ENCODE measurements around the gene PPOX. TPM values are rescaled to one million over a fixed set of nuclear protein-coding genes. Genes with fewer than 3 reads are reported as not detected.

PPOX gene
- total RNA-seq, 4 donors from 2014 or later: 16.7 to 46.5 (median 24.8) TPM

DNA sequence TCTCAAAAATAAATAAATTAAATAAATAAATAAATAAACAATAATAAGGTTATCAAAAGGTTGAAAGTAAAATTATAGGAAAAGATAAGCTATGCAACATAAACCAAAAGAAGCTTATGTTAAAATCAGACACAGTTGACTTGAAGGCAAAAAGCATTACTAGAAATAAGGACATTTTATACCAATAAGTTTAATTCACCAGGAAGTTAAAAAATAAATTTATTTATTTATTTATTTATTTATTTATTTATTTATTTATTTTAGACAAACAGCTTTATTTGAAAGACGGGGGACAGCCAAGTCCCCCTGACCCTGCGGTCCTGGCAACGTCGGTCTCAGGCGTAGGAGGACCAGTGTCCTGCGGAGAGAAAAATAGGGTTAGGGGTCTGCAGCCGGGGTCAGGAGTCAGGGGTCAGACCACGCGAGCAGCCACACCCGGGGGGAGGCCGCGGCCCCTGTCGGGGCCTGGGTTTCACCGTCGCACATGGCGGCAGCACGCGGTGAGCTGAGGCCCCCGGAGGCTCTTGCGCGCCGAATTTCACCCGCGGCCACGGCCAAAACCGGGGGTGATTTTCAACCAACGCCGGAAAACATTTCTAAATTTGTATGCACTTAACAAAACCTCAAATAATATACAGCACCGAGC is 25.3 kb upstream of the PPOX start:
- intact Hi-C loops (cut with DNase I; ENCODE audit: low total_unique reads): no loop called here
- no peak for DNase-seq (ENCODE audit: low spot score in 2 of 2)
- H3K4me3 ChIP-seq (ENCODE audit: low read depth, poor library complexity, severe bottlenecking): no peak overlapping the region
- 93 to 96% methylated on average over 29 of the region's 29 CpGs for WGBS, 2 donors
- TF ChIP-seq POLR2A (IDR thresholded peaks at IDR 0.05): no peak
- TF ChIP-seq, protein P1, sequence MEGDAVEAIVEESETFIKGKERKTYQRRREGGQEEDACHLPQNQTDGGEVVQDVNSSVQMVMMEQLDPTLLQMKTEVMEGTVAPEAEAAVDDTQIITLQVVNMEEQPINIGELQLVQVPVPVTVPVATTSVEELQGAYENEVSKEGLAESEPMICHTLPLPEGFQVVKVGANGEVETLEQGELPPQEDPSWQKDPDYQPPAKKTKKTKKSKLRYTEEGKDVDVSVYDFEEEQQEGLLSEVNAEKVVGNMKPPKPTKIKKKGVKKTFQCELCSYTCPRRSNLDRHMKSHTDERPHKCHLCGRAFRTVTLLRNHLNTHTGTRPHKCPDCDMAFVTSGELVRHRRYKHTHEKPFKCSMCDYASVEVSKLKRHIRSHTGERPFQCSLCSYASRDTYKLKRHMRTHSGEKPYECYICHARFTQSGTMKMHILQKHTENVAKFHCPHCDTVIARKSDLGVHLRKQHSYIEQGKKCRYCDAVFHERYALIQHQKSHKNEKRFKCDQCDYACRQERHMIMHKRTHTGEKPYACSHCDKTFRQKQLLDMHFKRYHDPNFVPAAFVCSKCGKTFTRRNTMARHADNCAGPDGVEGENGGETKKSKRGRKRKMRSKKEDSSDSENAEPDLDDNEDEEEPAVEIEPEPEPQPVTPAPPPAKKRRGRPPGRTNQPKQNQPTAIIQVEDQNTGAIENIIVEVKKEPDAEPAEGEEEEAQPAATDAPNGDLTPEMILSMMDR (IDR thresholded peaks at IDR 0.05): no peak

DNA sequence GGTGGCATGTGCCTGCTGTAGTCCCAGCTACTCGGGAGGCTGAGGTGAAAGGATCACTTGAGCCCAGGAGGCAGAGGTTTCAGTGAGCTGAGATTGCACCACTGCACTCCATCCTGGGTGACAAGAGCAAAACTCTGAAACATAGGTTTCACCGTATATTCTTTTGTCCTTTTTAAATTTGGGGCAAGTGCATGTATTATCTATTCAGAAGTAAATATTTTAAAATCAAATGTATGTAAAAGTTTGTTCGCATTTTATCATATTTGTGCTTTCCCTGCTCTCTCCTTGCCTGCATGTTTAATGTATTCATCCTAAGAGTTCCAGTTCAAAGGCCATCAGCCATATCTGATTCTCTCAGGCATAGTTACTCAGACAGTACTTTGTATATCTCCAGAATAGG is 20.4 kb upstream of the PPOX start:
- no peak overlapping the region for H3K4me3 ChIP-seq (ENCODE audit: low read depth, poor library complexity, severe bottlenecking)
- TF ChIP-seq, protein P1 (IDR thresholded peaks at IDR 0.05): no peak
- peak in 1 of 2 donors; percentile 31 for DNase-seq (ENCODE audit: low spot score in 2 of 2)
- WGBS, 2 donors: 81 to 86% methylated on average over 3 of the region's 3 CpGs
- intact Hi-C loops (cut with DNase I; ENCODE audit: low total_unique reads): no loop called here

- DNase-seq (ENCODE audit: low spot score in 2 of 2): no peak
- 21 to 24% methylated on average over 9 of the region's 9 CpGs for WGBS, 2 donors
- H3K4me3 ChIP-seq (ENCODE audit: low read depth, poor library complexity, severe bottlenecking): no peak overlapping the region
- TF ChIP-seq, protein P1 (IDR thresholded peaks at IDR 0.05): no peak
- intact Hi-C loops (cut with DNase I; ENCODE audit: low total_unique reads): no loop called here
These were observed 13.1 kb upstream of the PPOX start for GRCh38 chr1:161153176-161153575.

GRCh38 chr1:161153682-161154337 is 12.4 kb upstream of the PPOX start, which contains the start of gene UFC1:
Gene UFC1 (plus strand): TSS chr1:161153978. CDS start chr1:161153998, 20 bp downstream.
- peak within 1 kb of the TSS; percentile 61 for H3K4me3 ChIP-seq (ENCODE audit: low read depth, poor library complexity, severe bottlenecking)
- TF ChIP-seq POLR2A (IDR thresholded peaks at IDR 0.05): no peak
- TF ChIP-seq, protein P1 (IDR thresholded peaks at IDR 0.05): no peak
- DNase-seq (ENCODE audit: low spot score in 2 of 2): peak; percentile 83 to 95
- WGBS, 2 donors: 1% methylated on average over 33 of the region's 33 CpGs
- intact Hi-C loops (cut with DNase I; ENCODE audit: low total_unique reads): no loop called here

DNA sequence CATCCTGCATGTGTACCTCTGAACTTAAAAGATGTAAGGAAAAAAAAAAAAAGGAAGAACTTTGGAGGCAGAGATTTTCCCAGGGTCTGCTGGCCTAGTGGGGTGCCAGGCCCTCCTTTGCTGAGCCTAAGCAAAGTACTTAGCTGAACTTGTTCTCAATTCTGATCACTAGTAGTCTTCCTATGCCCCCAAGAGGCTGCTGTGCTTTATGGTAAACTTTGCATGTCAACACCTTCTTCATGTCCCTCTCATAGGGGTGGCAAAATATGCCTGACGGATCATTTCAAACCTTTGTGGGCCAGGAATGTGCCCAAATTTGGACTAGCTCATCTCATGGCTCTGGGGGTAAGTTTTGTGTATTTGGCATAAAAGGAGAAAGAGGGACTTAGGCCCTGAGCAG is 8.4 kb upstream of the PPOX start:
- DNase-seq (ENCODE audit: low spot score in 2 of 2): no peak
- TF ChIP-seq POLR2A (IDR thresholded peaks at IDR 0.05): no peak
- TF ChIP-seq, protein P1 (IDR thresholded peaks at IDR 0.05): no peak
- intact Hi-C loops (cut with DNase I; ENCODE audit: low total_unique reads): no loop called here
- H3K4me3 ChIP-seq (ENCODE audit: low read depth, poor library complexity, severe bottlenecking): no peak overlapping the region
- 95 to 100% methylated on average over 1 of the region's 1 CpG for WGBS, 2 donors
